H9 (cell line): ENCODE measurements around the gene CDS2. TPM values are rescaled to one million over a fixed set of nuclear protein-coding genes. Genes with fewer than 3 reads are reported as not detected.

Source experiments
- DNase-seq: peaks from one replicate; pipeline ENCODE4 v3.0.0-alpha.2; 2017
- H2AFZ ChIP-seq: one replicate; pipeline ENCODE4 v1.6.1; 2013; ENCODE audit warnings: mild to moderate bottlenecking, low read length, control low read depth, moderate library complexity
- H2AK5ac ChIP-seq: 2 replicates; pipeline ENCODE4 v1.6.1; 2013; ENCODE audit warnings: low read length, control low read depth, mixed read lengths; ENCODE audit not compliant: insufficient read length
- H2BK120ac ChIP-seq: one replicate; pipeline ENCODE4 v1.6.1; 2013; ENCODE audit warnings: low read depth, mild to moderate bottlenecking, low read length, control low read depth, inconsistent platforms; ENCODE audit not compliant: poor library complexity, severe bottlenecking
- H2BK12ac ChIP-seq: 2 replicates; pipeline ENCODE4 v1.6.1; 2013; ENCODE audit warnings: low read length, control low read depth, mixed read lengths, low read depth; ENCODE audit not compliant: insufficient read length
- H2BK15ac ChIP-seq: 2 replicates; pipeline ENCODE4 v1.6.1; 2013; ENCODE audit warnings: low read depth, low read length, control low read depth
- H2BK20ac ChIP-seq: one replicate; pipeline ENCODE4 v1.6.1; 2013; ENCODE audit warnings: low read depth, mild to moderate bottlenecking, low read length, control low read depth, inconsistent platforms; ENCODE audit not compliant: poor library complexity, severe bottlenecking
- H2BK5ac ChIP-seq: 2 replicates; pipeline ENCODE4 v1.6.1; 2013; ENCODE audit warnings: low read length, control low read depth, mixed read lengths; ENCODE audit not compliant: insufficient read length
- H3K14ac ChIP-seq: 2 replicates; pipeline ENCODE4 v1.6.1; 2013; ENCODE audit warnings: low read length, control low read depth; ENCODE audit not compliant: insufficient read depth
- H3K18ac ChIP-seq: 2 replicates; pipeline ENCODE4 v1.6.1; 2013; ENCODE audit warnings: low read depth, mild to moderate bottlenecking, mixed read lengths, low read length, control low read depth; ENCODE audit not compliant: insufficient read length
- H3K23ac ChIP-seq: 2 replicates; pipeline ENCODE4 v1.6.1; 2013; ENCODE audit warnings: low read length, control low read depth, mixed read lengths, low read depth; ENCODE audit not compliant: insufficient read length
- H3K23me2 ChIP-seq: 2 replicates; pipeline ENCODE4 v1.6.1; 2013; ENCODE audit warnings: low read depth, mild to moderate bottlenecking, mixed read lengths, low read length, control low read depth; ENCODE audit not compliant: insufficient read length, poor library complexity, severe bottlenecking
- H3K27ac ChIP-seq: 2 replicates; pipeline ENCODE4 v1.5.1; 2013; ENCODE audit warnings: low read length, control low read depth, mixed read lengths, low read depth; ENCODE audit not compliant: insufficient read length
- H3K27me3 ChIP-seq: 2 replicates; pipeline ENCODE4 v1.6.1; 2013; ENCODE audit warnings: low read length, control low read depth, inconsistent platforms; ENCODE audit not compliant: insufficient read depth
- H3K4ac ChIP-seq: 2 replicates; pipeline ENCODE4 v1.6.1; 2013; ENCODE audit warnings: low read depth, mild to moderate bottlenecking, control low read depth, inconsistent platforms, low read length, moderate library complexity
- H3K4me1 ChIP-seq: 2 replicates; pipeline ENCODE4 v1.6.1; 2013; ENCODE audit warnings: low read length, control low read depth, inconsistent platforms; ENCODE audit not compliant: insufficient read depth
- H3K4me2 ChIP-seq: 2 replicates; pipeline ENCODE4 v1.6.1; 2013; ENCODE audit warnings: low read length, control low read depth, mixed read lengths; ENCODE audit not compliant: insufficient read length, insufficient read depth
- H3K56ac ChIP-seq: 2 replicates; pipeline ENCODE4 v1.6.1; 2013; ENCODE audit warnings: low read depth, mild to moderate bottlenecking, mixed read lengths, low read length, control low read depth; ENCODE audit not compliant: insufficient read length
- H3K79me1 ChIP-seq: 2 replicates; pipeline ENCODE4 v1.6.1; 2013; ENCODE audit warnings: low read depth, mild to moderate bottlenecking, moderate library complexity, low read length, control low read depth, inconsistent platforms; ENCODE audit not compliant: insufficient read depth, poor library complexity, severe bottlenecking
- H3K79me2 ChIP-seq: 2 replicates; pipeline ENCODE4 v1.6.1; 2013; ENCODE audit warnings: low read length, control low read depth, inconsistent platforms; ENCODE audit not compliant: insufficient read depth
- H3K9ac ChIP-seq: 2 replicates; pipeline ENCODE4 v1.6.1; 2013; ENCODE audit warnings: low read length, control low read depth, mixed read lengths; ENCODE audit not compliant: insufficient read length; ENCODE audit errors: extremely low read depth
- H3K9me3 ChIP-seq: one replicate; pipeline ENCODE4 v1.6.1; 2013; ENCODE audit warnings: low read depth, low read length, inconsistent platforms; ENCODE audit not compliant: control insufficient read depth
- H3T11ph ChIP-seq: one replicate; pipeline ENCODE4 v1.6.1; 2013; ENCODE audit warnings: mild to moderate bottlenecking, low read length, control low read depth, inconsistent platforms
- H4K20me1 ChIP-seq: one replicate; pipeline ENCODE4 v1.6.1; 2013; ENCODE audit not compliant: control insufficient read depth, insufficient read length, insufficient read depth
- H4K5ac ChIP-seq: 2 replicates; pipeline ENCODE4 v1.6.1; 2013; ENCODE audit warnings: low read depth, mild to moderate bottlenecking, mixed read lengths, low read length, control low read depth; ENCODE audit not compliant: insufficient read length
- H4K8ac ChIP-seq: replicated peaks from 2 replicates; pipeline ENCODE4 v1.6.1; 2013; ENCODE audit warnings: low read length, control low read depth, mixed read lengths, low read depth; ENCODE audit not compliant: insufficient read length
- H4K91ac ChIP-seq: 2 replicates; pipeline ENCODE4 v1.6.1; 2013; ENCODE audit warnings: low read depth, mild to moderate bottlenecking, moderate library complexity, mixed read lengths, low read length, control low read depth; ENCODE audit not compliant: insufficient read length
- H3K27ac Mint-ChIP-seq, 3 experiments: 2 replicates in 2 of 3; 3 replicates in 1 of 3; pipeline ENCODE4 v1.8.0; 2020 to 2021; ENCODE audit warnings: mixed read lengths in 3 of 3, mild to moderate bottlenecking in 1 of 3, moderate library complexity in 1 of 3
- H3K27me3 Mint-ChIP-seq: 2 replicates; pipeline ENCODE4 v1.8.0; 2021; ENCODE audit warnings: low read depth, mild to moderate bottlenecking, moderate library complexity, mixed read lengths
- H3K36me3 Mint-ChIP-seq, 3 experiments: 2 replicates in 2 of 3; 3 replicates in 1 of 3; pipeline ENCODE4 v1.8.0; 2020 to 2021; ENCODE audit warnings: low read depth in 3 of 3, mixed read lengths in 3 of 3; ENCODE audit not compliant: insufficient read depth in 1 of 3
- H3K4me1 Mint-ChIP-seq, 2 experiments: 2 replicates each; pipeline ENCODE4 v1.8.0; 2020; ENCODE audit warnings: mixed read lengths in 2 of 2
- H3K4me3 Mint-ChIP-seq, 2 experiments: 2 replicates in 1 of 2; 3 replicates in 1 of 2; pipeline ENCODE4 v1.8.0; 2020 to 2021; ENCODE audit warnings: mild to moderate bottlenecking in 2 of 2, mixed read lengths in 2 of 2, moderate library complexity in 1 of 2
- H3K9me3 Mint-ChIP-seq, 2 experiments: 2 replicates in 1 of 2; 3 replicates in 1 of 2; pipeline ENCODE4 v1.8.0; 2020; ENCODE audit warnings: mild to moderate bottlenecking in 2 of 2, mixed read lengths in 2 of 2, moderate library complexity in 1 of 2
- CTCF ChIP-seq: fragments of 200-600 bp; sonication (generic); conservative IDR thresholded peaks from 3 replicates; pipeline ENCODE4 v1.8.0; 2021; ENCODE audit warnings: antibody characterized with exemption, mild to moderate bottlenecking
- WGBS: extraction: QIAGEN DNeasy Blood & Tissue Kit; methylation state at CpG from one replicate; pipeline ENCODE4 v1.1.7; 2013; ENCODE audit warnings: missing lambda C conversion rate, low lambda C conversion rate, mixed read lengths; ENCODE audit not compliant: insufficient read length; ENCODE audit errors: extremely low coverage; 5-methylcytosine and 5-hydroxymethylcytosine counted together
- total RNA-seq: library from RNA; stranded (reverse); gene quantifications from 2 replicates; pipeline ENCODE4 v1.2.1, GENCODE V29; 2021

Gene CDS2
- total RNA-seq, 1 experiment from 2014 or later = 63.2 TPM

GRCh38 chr20:5178046-5178445 lies 51.2 kb downstream of the CDS2 start:
- Histone ChIP-seq H4K20me1 (no peaks in the 10 kb centered on the region), H2BK12ac (no peak overlapping the region), H2BK15ac (no peak overlapping the region), H3K23me2 (no peaks in the 10 kb centered on the region), H3K4ac (no peak overlapping the region), H4K8ac (no peak overlapping the region), H3K79me1 (no peaks in the 10 kb centered on the region), H2AFZ (no peak overlapping the region), H3K18ac (no peak overlapping the region), H3K56ac (no peak overlapping the region), H3K9ac (no peak overlapping the region), H3K4me1 (peaks cover 21% of the 10 kb centered on the region; the same call in 1 of the 2 replicates), H3K9me3 (no peaks in the 10 kb centered on the region), H3K23ac (no peak overlapping the region), H4K5ac (no peak overlapping the region), H3K27ac (peak overlapping the region; percentile 15), H3K79me2 (no peaks in the 10 kb centered on the region; the same call in 1 of the 2 replicates), H3K27me3 (no peaks in the 10 kb centered on the region), H3K14ac (no peak overlapping the region), H2BK120ac (no peak overlapping the region), H2BK5ac (no peak overlapping the region), H2BK20ac (no peak overlapping the region), H4K91ac (no peak overlapping the region), H3K4me2 (no peak overlapping the region), H3T11ph (no peak overlapping the region), H2AK5ac (no peak overlapping the region)
- Mint-ChIP-seq H3K4me3 (no peak overlapping the region; a peak in 1 of 5 replicates), H3K27me3 (no peaks in the 10 kb centered on the region), H3K4me1 (peaks cover 42 to 43% of the 10 kb centered on the region in 2 experiments), H3K27ac (peak overlapping the region; percentile 3 to 85 (median 38); a peak in 5 of 7 replicates), H3K9me3 (no peaks in the 10 kb centered on the region), H3K36me3 (peaks cover 17 to 53% (median 35%) of the 10 kb centered on the region in 3 experiments; a peak in 6 of 7 replicates)
- WGBS = no CpG with 5 or more reads among the region's 3 CpGs
- no peak for DNase-seq
- no peak for TF ChIP-seq CTCF
